Colonic mucosa (tissue), 4 donors: ENCODE data around the gene OCLN. TPM values are rescaled to one million over a fixed set of nuclear protein-coding genes. Genes with fewer than 3 reads are reported as not detected.
"Not testable (repeated sequence)": the region's sequence is repeated elsewhere in the genome, so short reads cannot be mapped to it uniquely, and the experiment has no call there.

Source experiments
- DNase-seq: peaks from one replicate; pipeline ENCODE4 v3.0.0-alpha.2; 2020
- H3K27ac ChIP-seq: fragments of 200-600 bp; one replicate; pipeline ENCODE4 v1.8.0; 2021
- H3K27me3 ChIP-seq: fragments of 200-600 bp; one replicate; pipeline ENCODE4 v1.8.0; 2021
- H3K36me3 ChIP-seq: fragments of 200-600 bp; one replicate; pipeline ENCODE4 v1.8.0; 2021
- H3K4me1 ChIP-seq: fragments of 200-600 bp; one replicate; pipeline ENCODE4 v1.8.0; 2021; ENCODE audit warnings: mild to moderate bottlenecking
- H3K4me3 ChIP-seq: fragments of 200-600 bp; one replicate; pipeline ENCODE4 v1.8.0; 2021
- H3K9ac ChIP-seq, 2 donors: one replicate each; pipeline ENCODE4 v1.7.0; 2013; ENCODE audit warnings: control low read depth in 2 of 2, low read depth in 2 of 2, low read length in 2 of 2
- H3K9me3 ChIP-seq: fragments of 200-600 bp; one replicate; pipeline ENCODE4 v1.8.0; 2021
- intact Hi-C: fragments of 100-400 bp; cut with DNase I; formaldehyde crosslinking; loops from one replicate; pipeline ENCODE4 v1.14.1; 2022
- total RNA-seq, 2 donors: library from RNA; stranded (reverse); fragmentation: NEBNext Ultra II Directional in 1 of 2; extraction: Animal tissue kit (Norgen Biotek cat#: 25700) in 1 of 2; gene quantifications; one replicate each; pipeline ENCODE4 v1.2.1, GENCODE V29; 2021
- TF ChIP-seq, protein P1 (sequence below): fragments of 200-600 bp; IDR thresholded peaks from one replicate; pipeline ENCODE4 v1.8.0; 2022; ENCODE audit warnings: antibody characterized with exemption, mild to moderate bottlenecking
- donor health status: healthy.
- donor health status: DM: no; HTN: no; CAD: no.
- donor health status: DM: no; HTN: no; CAD: no.

The OCLN gene
- total RNA-seq, 2 donors from 2014 or later = 115 to 176 TPM

DNA sequence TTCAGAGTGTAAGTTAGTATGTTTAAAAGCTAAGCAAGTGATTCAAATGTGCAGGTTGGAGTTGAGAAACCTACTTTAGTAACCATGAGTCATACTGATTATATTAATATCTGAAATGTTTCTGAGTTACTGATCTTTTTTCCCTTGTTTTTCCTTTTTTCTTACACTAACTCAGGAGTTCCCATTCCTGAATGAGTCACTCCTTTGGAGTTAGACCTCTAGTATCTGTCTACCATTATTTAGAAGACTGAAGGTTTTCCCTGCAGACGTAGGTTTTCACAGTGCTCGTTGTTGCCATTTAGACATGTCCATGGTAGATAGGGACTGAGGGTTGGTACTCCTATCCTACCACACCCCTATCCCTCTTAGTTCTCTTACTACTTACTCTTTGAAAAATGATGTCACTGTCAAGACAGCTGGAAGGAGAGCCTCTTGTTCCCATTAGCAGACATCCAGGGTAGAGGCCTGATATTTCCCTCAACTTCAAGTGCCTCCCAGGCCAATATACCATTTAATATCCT, 20.2 kb downstream of the OCLN start:
- H3K9me3 ChIP-seq = no peaks in the 10 kb centered on the region
- TF ChIP-seq, protein P1, sequence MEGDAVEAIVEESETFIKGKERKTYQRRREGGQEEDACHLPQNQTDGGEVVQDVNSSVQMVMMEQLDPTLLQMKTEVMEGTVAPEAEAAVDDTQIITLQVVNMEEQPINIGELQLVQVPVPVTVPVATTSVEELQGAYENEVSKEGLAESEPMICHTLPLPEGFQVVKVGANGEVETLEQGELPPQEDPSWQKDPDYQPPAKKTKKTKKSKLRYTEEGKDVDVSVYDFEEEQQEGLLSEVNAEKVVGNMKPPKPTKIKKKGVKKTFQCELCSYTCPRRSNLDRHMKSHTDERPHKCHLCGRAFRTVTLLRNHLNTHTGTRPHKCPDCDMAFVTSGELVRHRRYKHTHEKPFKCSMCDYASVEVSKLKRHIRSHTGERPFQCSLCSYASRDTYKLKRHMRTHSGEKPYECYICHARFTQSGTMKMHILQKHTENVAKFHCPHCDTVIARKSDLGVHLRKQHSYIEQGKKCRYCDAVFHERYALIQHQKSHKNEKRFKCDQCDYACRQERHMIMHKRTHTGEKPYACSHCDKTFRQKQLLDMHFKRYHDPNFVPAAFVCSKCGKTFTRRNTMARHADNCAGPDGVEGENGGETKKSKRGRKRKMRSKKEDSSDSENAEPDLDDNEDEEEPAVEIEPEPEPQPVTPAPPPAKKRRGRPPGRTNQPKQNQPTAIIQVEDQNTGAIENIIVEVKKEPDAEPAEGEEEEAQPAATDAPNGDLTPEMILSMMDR = no peak
- H3K27me3 ChIP-seq = no peaks in the 10 kb centered on the region
- H3K27ac ChIP-seq = no peak overlapping the region
- intact Hi-C loops = no loop called here
- H3K9ac ChIP-seq = no peak overlapping the region
- no peak overlapping the region for H3K4me3 ChIP-seq
- no peaks in the 10 kb centered on the region for H3K4me1 ChIP-seq
- H3K36me3 ChIP-seq = no peaks in the 10 kb centered on the region
- DNase-seq = no peak

DNA sequence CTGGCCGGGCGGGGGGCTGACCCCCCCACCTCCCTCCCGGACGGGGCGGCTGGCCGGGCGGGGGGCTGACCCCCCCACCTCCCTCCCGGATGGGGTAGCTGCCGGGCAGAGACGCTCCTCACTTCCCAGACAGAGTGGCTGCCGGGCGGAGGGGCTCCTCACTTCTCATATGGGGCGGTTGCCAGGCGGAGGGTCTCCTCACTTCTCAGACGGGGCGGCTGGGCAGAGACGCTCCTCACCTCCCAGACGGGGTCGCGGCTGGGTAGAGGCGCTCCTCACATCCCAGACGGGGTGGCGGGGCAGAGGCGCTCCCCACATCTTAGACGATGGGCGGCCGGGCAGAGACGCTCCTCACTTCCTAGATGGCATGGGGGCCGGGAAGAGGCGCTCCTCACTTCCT, 23.0 kb downstream of the OCLN start:
- H3K9ac ChIP-seq, H3K9me3 ChIP-seq, H3K36me3 ChIP-seq, H3K27ac ChIP-seq, H3K27me3 ChIP-seq, DNase-seq, intact Hi-C loops, H3K4me3 ChIP-seq, H3K4me1 ChIP-seq: not testable (repeated sequence)

DNA sequence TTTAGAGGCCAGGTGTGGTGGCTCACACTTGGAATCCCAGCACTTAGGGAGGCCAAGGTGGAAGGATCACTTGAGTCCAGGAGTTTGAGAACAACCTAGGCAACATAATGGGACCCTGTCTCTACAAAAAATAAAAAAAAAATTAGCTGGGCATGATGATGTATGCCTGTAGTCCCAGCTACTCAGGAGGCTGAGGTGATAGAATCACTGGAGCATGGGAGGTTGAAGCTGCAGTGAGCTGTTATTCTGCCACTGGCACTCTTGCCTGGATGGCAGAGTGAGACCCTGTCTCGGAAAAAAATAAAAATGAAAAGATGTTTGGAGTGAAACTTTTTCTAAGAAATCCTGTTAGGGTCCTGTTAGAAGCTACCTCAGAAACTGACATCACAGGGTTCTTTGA, 24.2 kb downstream of the OCLN start:
- H3K9ac ChIP-seq = no peak overlapping the region
- intact Hi-C loops = no loop called here
- no peaks in the 10 kb centered on the region for H3K36me3 ChIP-seq
- H3K4me1 ChIP-seq = no peaks in the 10 kb centered on the region
- no peak overlapping the region for H3K4me3 ChIP-seq
- DNase-seq = no peak
- no peaks in the 10 kb centered on the region for H3K9me3 ChIP-seq
- peak overlapping the region; percentile 84 for H3K27ac ChIP-seq
- H3K27me3 ChIP-seq = no peaks in the 10 kb centered on the region
- TF ChIP-seq, protein P1 = no peak

DNA sequence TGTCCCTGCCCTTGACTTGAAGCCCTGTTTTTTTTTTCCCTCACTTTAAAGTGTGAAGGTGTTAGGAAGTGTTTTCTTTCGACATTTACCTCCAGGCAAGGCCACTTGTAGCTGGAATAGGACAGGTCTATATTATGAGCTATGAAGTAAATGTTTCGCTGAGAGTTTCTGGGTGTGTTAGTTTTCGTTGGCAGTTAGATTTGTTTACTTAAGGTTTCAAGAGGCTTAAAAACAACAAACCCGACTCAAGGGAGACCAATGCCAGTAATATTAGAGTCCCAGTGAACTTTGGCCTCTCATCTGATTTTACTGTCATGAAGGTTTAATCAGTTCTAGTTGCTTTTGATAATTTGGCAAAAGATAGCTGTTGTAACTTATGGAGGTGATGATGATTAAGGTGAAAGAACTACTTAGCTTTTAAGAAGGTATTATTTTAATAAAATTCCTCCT, 25.2 kb downstream of the OCLN start:
- H3K27ac ChIP-seq = peak overlapping the region; percentile 84
- no peaks in the 10 kb centered on the region for H3K36me3 ChIP-seq
- intact Hi-C loops = no loop called here
- no peak overlapping the region for H3K4me3 ChIP-seq
- no peaks in the 10 kb centered on the region for H3K27me3 ChIP-seq
- TF ChIP-seq, protein P1 = no peak
- no peaks in the 10 kb centered on the region for H3K4me1 ChIP-seq
- DNase-seq = peak; percentile 55
- H3K9me3 ChIP-seq = no peaks in the 10 kb centered on the region
- peak overlapping the region in 1 of 2 donors; percentile 61 for H3K9ac ChIP-seq

DNA sequence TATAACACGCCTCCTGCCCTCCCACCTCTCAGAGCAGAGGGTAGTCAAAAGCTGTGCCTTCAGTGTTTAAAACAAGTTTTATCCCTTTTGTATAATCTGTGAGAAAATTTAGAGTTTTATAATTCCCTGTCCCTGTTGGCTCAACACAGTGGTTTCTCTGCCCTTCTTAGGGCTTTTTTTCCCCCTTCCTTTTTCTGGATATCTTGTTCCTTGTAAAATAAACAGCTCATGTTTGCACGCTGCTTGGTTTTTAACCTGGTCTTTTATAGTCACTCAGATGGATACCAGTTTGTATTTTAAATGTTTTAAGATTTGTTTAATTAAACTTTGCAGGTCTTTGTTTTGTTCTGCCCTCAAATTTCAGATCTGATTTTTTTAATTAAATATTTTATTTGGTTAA, 26.7 kb downstream of the OCLN start:
- H3K27me3 ChIP-seq = no peaks in the 10 kb centered on the region
- H3K9ac ChIP-seq = no peak overlapping the region
- no peaks in the 10 kb centered on the region for H3K9me3 ChIP-seq
- no peaks in the 10 kb centered on the region for H3K36me3 ChIP-seq
- intact Hi-C loops = no loop called here
- H3K4me1 ChIP-seq = no peaks in the 10 kb centered on the region
- TF ChIP-seq, protein P1 = no peak
- DNase-seq = no peak
- peak overlapping the region; percentile 84 for H3K27ac ChIP-seq
- H3K4me3 ChIP-seq = no peak overlapping the region

DNA sequence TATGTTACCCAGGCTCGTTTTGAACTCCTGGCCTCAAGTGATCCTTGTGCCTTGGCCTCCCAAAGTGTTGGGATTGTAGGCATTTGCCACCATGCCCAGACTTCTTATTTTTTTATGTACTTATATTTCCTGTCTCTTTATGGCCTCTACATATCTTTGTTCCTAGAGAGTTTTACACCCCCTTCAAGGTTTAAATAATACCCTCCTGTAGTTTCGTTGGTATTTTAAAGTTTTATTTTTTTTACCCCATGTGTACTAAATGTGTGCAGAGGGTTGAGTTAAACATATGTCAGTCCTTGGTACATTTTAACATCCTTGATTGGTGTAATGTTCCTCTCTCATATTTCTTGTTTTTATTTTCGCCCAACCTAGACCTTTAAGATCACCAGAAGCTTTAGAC, 29.4 kb downstream of the OCLN start:
- H3K9me3 ChIP-seq = no peaks in the 10 kb centered on the region
- no peaks in the 10 kb centered on the region for H3K36me3 ChIP-seq
- no peak overlapping the region for H3K9ac ChIP-seq
- H3K4me3 ChIP-seq = no peak overlapping the region
- no peak for DNase-seq
- no peaks in the 10 kb centered on the region for H3K27me3 ChIP-seq
- H3K27ac ChIP-seq = no peak overlapping the region
- intact Hi-C loops = no loop called here
- H3K4me1 ChIP-seq = no peaks in the 10 kb centered on the region
- TF ChIP-seq, protein P1 = no peak
